Stimulated activated naive CD8-positive, alpha-beta T cell treated with anti-CD3 and anti-CD28 coated beads, Interleukin-15, Interleukin-2, amounts not matched to agents 100 ng/mL and 50 ng/mL, for 24 hours (primary cell): ENCODE measurements around the gene HELZ2.

Source experiments
- H3K27ac Mint-ChIP-seq: one replicate; pipeline ENCODE4 v1.8.0; 2021; ENCODE audit warnings: mild to moderate bottlenecking, mixed read lengths
- H3K27me3 Mint-ChIP-seq: one replicate; pipeline ENCODE4 v1.8.0; 2021; ENCODE audit warnings: mixed read lengths
- H3K36me3 Mint-ChIP-seq: one replicate; pipeline ENCODE4 v1.8.0; 2021; ENCODE audit warnings: low read depth, mixed read lengths
- H3K4me1 Mint-ChIP-seq: one replicate; pipeline ENCODE4 v1.8.0; 2021; ENCODE audit warnings: low read depth, mixed read lengths
- H3K4me3 Mint-ChIP-seq: one replicate; pipeline ENCODE4 v1.8.0; 2021; ENCODE audit warnings: mild to moderate bottlenecking, mixed read lengths
- H3K9me3 Mint-ChIP-seq: one replicate; pipeline ENCODE4 v1.8.0; 2021; ENCODE audit warnings: mixed read lengths

HELZ2 gene

GRCh38 chr20:63525185-63525584 lies 48.9 kb downstream of the HELZ2 start:
- peaks cover 10% of the 10 kb centered on the region for H3K4me1 Mint-ChIP-seq
- peaks cover 18% of the 10 kb centered on the region for H3K36me3 Mint-ChIP-seq
- no peaks in the 10 kb centered on the region for H3K27me3 Mint-ChIP-seq
- peaks cover 5% of the 10 kb centered on the region for H3K9me3 Mint-ChIP-seq
- no peak overlapping the region for H3K27ac Mint-ChIP-seq
- no peak overlapping the region for H3K4me3 Mint-ChIP-seq
